Middle frontal gyrus (tissue), 1 donor: ENCODE measurements around the gene RASIP1.
"Not testable (repeated sequence)": the region's sequence is repeated elsewhere in the genome, so short reads cannot be mapped to it uniquely, and the experiment has no call there.

Experiments
- DNase-seq: peaks from one replicate; pipeline ENCODE4 v3.0.0-alpha.2; 2015; ENCODE audit warnings: low spot score; ENCODE audit errors: extremely low spot score

RASIP1 gene

DNA sequence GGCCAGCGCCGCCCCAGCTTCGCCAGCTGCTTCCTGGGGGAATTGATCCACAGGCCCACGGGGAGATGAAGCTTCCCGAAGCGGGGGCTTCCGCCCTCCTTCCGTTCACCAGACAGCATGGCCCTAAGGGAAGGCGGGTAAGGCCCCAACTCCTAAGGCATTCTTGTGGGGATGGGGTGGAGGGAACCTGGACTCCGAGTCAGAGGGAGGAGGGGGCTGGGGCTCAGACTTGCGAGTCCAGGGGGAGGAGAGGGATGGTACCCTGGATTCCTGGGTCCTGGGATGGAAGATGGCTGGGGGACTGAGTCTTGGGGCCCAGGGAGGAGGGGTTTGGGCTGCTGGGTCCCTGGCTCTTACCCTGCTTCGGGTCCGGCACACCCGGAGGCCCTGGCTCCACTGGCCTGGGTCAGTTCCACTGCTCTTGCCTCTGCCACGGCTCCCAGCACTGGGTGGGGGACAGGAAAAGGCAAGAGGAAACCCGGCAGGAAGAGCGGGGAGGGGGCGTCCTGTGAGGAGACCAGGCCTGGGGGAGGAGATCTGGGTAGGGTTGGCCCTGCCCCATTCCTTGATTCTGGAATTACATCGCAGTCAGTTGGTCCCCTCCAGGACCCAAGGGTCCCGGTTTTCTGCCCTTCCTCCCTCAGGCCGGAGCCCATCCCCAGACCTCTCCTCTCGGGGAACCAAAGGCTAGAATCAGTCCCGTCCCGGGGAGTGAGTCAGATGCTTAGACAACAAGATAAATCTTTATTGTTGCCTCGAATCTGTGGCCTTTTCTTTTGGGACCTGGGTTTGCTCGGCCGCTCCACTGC is at the start of gene RASIP1:
Gene RASIP1, minus strand, starts transcription at position 447 of the 809 bp plus-strand sequence. Its CDS starts 328 bp downstream, at position 119.
- DNase-seq = no peak

DNA sequence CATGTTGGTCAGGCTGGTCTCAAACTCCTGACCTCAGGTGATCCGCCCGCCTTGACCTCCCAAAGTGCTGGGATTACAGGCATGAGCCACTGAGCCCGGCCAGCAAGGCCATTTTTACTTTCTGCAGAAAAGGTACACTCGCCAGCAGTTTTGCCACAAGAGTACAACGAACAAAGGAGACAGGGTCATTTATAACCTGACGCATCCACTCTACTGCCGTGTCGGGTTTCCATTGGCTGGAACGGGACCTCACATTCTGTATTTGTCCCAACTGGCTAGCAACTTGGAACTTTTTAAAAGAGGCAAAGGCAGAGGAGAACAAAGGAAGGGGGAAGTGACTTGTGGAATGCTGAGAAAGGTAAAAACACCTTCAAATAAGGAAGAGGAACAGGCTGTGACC is 46.9 kb upstream of the RASIP1 start:
- DNase-seq = not testable (repeated sequence)

DNA sequence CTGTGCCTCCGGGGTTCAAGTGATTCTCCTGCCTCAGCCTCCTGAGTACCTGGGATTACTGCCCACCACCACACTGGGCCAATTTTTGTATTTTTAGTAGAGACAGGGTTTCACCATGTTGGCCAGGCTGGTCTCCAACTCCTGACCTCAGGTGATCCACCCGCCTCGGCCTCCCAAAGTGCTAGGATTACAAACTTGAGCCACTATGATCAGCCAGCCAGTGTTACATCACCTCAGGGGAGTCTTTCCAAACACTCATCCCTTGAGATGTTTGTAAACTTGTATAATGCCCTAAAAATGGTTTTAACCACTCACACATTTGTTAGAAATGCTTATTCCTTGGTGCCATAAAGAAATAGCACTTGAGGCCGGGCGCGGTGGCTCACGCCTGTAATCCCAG is 46.0 kb upstream of the RASIP1 start:
- not testable (repeated sequence) for DNase-seq

- no peak for DNase-seq
Observed at GRCh38 chr19:48784527-48784926, 44.1 kb upstream of the RASIP1 start.

DNA sequence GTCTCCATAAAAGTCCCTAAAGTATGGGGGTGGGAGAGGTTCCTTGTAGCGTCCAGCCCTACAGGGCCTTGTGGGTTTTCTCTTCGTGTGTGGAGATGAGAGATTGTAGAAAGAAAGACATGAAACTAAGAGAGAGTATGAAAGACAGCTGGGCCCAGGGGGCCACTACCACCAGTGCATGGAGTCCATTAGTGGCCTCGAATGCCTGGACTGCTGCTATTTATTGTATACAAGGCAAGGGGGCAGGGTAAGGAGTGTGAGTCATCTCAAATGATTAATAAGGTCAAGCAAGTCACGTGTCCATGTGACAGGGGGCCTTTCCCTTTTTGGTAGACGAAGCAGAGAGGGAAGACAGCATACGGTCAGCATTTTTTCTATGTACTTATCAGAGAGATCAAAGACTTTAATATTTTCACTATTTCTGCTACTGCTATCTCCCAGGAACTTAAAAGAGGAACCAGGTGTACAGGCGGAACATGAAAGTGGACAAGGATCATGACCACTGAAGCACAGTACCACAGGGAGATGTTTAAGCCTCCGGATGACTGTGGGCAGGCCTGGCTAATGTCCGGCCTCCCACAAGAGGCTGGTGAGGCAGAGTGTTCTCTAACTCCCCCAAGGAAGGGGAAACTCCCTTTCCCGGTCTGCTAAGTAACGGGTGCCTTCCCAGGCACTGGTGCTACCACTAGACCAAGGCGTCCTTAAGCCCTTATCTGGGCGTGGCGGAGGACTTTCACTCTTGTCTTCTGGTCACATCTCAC is 40.4 kb upstream of the RASIP1 start:
- DNase-seq = no peak

- no peak for DNase-seq
Observed at GRCh38 chr19:48779636-48780035, 39.2 kb upstream of the RASIP1 start.

GRCh38 chr19:48777720-48778119 is 37.3 kb upstream of the RASIP1 start:
- DNase-seq = no peak

DNA sequence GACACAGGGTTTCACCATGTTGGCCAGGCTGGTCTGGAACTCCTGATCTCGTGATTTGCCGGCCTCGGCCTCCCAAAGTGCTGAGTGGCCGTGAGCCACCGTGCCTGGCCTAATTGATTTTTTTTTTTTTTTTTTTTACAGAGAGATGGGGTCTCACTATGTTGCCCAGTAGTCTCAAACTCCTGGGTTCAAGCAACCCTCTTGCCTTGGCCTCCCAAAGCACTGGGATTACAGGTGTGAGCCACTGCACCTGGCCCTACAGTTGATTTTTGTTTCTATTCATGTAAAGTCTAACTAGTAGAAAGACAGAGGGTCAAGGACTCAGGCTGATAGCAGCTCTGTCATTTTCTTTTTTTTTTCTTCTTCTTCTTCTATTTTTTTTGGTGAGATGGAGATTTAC is 36.7 kb upstream of the RASIP1 start:
- no peak for DNase-seq

GRCh38 chr19:48772503-48772953 is 32.1 kb upstream of the RASIP1 start:
- no peak for DNase-seq

- DNase-seq = no peak
Observed at GRCh38 chr19:48770734-48771472, 30.5 kb upstream of the RASIP1 start.

- no peak for DNase-seq
Observed at GRCh38 chr19:48770266-48770665, 29.9 kb upstream of the RASIP1 start.

DNA sequence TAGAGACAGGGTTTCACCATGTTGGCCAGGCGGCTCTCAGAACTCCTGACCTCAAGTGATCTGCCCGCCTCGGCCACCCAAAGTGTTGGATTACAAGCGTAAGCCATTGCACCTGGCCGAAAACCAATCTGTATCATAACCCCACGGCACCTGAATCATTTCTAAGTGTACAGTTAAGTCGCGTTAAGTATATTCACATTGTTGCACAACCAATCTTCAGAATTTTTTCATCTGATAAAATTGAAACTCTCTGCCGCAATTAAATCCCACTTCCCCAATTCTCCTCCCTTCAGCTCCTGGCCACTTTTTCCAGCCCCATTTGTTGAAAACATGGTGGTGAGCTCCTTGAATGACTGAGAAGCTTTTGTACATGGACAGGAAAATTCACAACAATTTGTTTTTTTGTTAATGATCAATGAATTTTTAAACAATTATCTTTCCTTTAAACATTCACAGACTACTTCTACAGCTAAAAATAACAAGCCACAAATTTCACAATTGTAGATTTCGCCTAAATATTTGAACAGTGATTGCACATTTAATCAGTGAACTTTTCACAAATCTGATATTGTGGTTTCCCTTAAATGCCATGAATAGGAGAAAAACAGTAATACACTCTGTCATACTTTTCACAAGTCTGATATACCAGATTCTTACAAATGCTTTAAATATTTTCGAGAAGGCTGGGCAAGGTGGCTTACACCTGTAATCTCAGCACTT is 28.7 kb upstream of the RASIP1 start:
- no peak for DNase-seq

GRCh38 chr19:48768171-48768753 is 27.9 kb upstream of the RASIP1 start:
- DNase-seq = not testable (repeated sequence)

DNA sequence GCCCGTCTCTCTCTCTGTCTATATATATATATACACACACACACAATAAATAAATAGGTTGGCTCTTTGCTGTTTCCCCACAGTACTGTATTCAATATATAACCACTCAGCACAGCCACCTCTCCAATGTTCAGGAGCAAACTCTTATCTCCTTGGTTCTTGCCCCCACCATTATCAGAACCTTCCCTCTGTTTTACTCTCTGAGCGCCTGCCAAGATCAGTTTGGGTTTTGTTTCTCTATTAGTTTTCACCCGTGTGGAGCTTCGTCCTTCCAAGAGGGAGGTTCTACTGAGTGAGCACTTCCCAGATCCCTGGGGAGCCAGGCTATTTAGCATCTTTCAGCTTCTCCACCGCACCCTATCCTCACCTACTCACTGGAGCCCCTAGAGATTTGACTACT is 25.4 kb upstream of the RASIP1 start:
- DNase-seq = not testable (repeated sequence)

GRCh38 chr19:48760504-48761205 is 20.2 kb upstream of the RASIP1 start:
- DNase-seq = no peak

GRCh38 chr19:48757741-48758144 is 17.3 kb upstream of the RASIP1 start:
- DNase-seq = no peak

DNA sequence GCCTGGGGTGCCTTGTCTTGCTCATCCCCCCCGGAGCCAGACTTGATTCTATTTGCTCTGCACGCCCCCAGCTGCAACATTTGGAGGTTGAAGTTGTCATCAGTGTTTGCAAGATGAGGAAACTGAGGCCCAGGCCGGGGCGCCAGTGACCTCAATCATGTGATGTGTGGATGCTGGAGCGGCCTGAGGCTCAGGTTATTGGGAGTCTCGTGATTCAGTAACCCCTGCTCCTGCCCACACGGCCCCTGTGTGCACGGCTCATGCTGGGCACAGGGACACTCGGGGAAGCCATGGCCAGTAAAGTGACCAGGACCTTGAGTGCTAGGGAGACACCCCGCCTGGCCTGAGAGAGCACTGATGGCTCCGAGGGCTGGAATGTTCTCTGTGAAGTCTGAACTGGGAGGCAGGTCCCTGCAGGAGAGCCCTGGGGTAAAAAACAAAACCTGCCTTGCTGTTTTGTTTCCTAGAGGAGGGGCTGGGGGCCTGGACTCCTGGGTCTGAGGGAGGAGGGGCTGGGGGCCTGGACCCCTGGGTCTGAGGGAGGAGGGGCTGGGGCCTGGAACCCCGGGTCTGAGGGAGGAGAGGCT is 16.8 kb upstream of the RASIP1 start:
- no peak for DNase-seq

DNA sequence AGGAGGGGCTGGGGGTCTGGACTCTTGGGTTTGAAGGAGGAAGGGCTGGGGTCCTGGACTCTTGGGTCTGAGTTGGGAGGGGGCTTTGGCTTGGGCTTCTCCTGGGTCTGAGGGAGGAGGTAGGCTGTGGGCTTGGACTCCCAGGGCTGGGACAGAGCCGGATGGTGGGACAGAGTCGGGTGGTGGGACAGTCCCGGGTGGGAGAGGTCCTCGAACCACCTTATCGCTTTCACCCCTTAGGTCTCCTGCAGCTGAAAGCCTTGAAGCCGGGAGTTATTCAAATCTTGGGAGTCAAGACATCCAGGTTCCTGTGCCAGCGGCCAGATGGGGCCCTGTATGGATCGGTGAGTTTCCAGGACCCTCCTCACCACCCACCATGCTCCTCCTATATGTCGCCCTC is 16.3 kb upstream of the RASIP1 start:
- no peak for DNase-seq

DNA sequence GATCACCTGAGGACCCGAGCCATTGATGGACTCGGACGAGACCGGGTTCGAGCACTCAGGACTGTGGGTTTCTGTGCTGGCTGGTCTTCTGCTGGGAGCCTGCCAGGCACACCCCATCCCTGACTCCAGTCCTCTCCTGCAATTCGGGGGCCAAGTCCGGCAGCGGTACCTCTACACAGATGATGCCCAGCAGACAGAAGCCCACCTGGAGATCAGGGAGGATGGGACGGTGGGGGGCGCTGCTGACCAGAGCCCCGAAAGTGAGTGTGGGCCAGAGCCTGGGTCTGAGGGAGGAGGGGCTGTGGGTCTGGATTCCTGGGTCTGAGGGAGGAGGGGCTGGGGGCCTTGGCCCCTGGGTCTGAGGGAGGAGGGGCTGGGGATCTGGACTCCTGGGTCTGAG is 15.8 kb upstream of the RASIP1 start:
- DNase-seq = no peak

DNA sequence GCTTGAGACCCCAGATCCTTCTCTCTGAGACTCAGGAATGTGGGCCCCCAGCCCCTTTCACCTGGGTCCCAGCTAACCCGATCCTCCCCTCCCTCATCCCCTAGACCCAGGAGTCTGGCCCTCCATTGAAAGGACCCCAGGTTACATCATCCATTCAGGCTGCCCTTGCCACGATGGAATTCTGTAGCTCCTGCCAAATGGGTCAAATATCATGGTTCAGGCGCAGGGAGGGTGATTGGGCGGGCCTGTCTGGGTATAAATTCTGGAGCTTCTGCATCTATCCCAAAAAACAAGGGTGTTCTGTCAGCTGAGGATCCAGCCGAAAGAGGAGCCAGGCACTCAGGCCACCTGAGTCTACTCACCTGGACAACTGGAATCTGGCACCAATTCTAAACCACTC is 15.4 kb upstream of the RASIP1 start:
- no peak for DNase-seq
